Sigmoid colon (tissue), 4 donors: ENCODE data around the gene CDSN.

ENCODE experiments used
- CTCF ChIP-seq, 4 experiments: fragments of 450-650 bp in 3 of 4; fragments of 200-600 bp in 1 of 4; IDR thresholded peaks; one replicate each; pipeline ENCODE4 v1.5.1; 2016 to 2019; ENCODE audit warnings: antibody characterized with exemption in 4 of 4, mild to moderate bottlenecking in 3 of 4, moderate library complexity in 2 of 4
- EP300 ChIP-seq, 4 donors: sonication (generic); formaldehyde crosslinking; IDR thresholded peaks; one replicate each; pipeline ENCODE4 v1.6.1; 2017; ENCODE audit warnings: antibody characterized with exemption in 4 of 4
- POLR2A ChIP-seq, 2 donors: fragments of 450-650 bp; IDR thresholded peaks; one replicate each; pipeline ENCODE4 v1.6.1; 2016; ENCODE audit warnings: antibody characterized with exemption in 2 of 2, mild to moderate bottlenecking in 2 of 2, moderate library complexity in 2 of 2

GRCh38 chr6:31139599-31139998, 19.4 kb upstream of the CDSN start:
- TF ChIP-seq CTCF (IDR thresholded peaks at IDR 0.05) (no peak), POLR2A (IDR thresholded peaks at IDR 0.05) (no peak), EP300 (IDR thresholded peaks at IDR 0.05) (no peak)
